Mammary epithelial cell (primary cell): Measurements from ENCODE around the gene C11orf65.
A peak's percentile ranks its signal among the peaks of the same experiment; 100 is the strongest.
"Not testable (repeated sequence)": the region's sequence is repeated elsewhere in the genome, so short reads cannot be mapped to it uniquely, and the experiment has no call there.

Experiments used
- CTCF ChIP-seq, 2 donors: IDR thresholded peaks in 1 of 2; conservative IDR thresholded peaks in 1 of 2; 2 replicates each; pipeline ENCODE4 v1.5.1; 2011 to 2012; ENCODE audit warnings: inconsistent platforms in 2 of 2, low read length in 2 of 2, mild to moderate bottlenecking in 2 of 2, control low read depth in 1 of 2, low read depth in 1 of 2; ENCODE audit not compliant: insufficient read depth in 1 of 2; ENCODE audit errors: extremely low read depth in 1 of 2
- EZH2 ChIP-seq: IDR thresholded peaks from 2 replicates; pipeline ENCODE4 v1.6.1; 2012; ENCODE audit warnings: low read length, inconsistent platforms, borderline replicate concordance

DNA sequence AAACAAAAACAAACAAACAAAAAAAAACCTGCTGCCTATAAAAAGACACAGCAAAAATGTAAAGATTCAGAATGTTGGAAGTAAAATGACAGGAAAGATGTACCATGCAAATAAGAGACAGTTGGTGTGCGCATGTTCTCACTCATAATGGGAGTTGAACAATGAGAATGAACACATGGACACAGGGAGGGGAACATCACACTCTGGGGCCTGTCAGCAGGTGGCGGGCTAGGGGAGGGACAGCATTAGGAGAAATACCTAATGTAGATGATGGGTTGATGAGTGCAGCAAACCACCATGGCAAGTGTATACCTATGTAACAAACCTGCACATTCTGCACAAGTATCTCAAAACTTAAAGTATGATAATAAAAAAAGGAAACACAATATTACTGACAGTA, 49.8 kb downstream of the C11orf65 start:
- TF ChIP-seq CTCF (conservative IDR thresholded peaks at IDR 0.05 in 1 of 2, IDR thresholded peaks at IDR 0.05 in 1 of 2; ENCODE audit: extremely low read depth in 1 of 2, insufficient read depth in 1 of 2, low read depth in 1 of 2, low read length in 2 of 2): peak; percentile 24 to 59
- not testable (repeated sequence) for TF ChIP-seq EZH2
